ENCODE results near the gene NBPF26. TPM values are rescaled to one million over a fixed set of nuclear protein-coding genes. Genes with fewer than 3 reads are reported as not detected.
"Not testable (repeated sequence)": the region's sequence is repeated elsewhere in the genome, so short reads cannot be mapped to it uniquely, and the experiment has no call there.

NBPF26 gene
- total and polyA plus RNA-seq, 9 of the 15 experiments (the other 6 are each of a cell fraction or from before 2014, with no cell fraction given), result 0.13 to 6.6 (median 5.2) TPM

DNA sequence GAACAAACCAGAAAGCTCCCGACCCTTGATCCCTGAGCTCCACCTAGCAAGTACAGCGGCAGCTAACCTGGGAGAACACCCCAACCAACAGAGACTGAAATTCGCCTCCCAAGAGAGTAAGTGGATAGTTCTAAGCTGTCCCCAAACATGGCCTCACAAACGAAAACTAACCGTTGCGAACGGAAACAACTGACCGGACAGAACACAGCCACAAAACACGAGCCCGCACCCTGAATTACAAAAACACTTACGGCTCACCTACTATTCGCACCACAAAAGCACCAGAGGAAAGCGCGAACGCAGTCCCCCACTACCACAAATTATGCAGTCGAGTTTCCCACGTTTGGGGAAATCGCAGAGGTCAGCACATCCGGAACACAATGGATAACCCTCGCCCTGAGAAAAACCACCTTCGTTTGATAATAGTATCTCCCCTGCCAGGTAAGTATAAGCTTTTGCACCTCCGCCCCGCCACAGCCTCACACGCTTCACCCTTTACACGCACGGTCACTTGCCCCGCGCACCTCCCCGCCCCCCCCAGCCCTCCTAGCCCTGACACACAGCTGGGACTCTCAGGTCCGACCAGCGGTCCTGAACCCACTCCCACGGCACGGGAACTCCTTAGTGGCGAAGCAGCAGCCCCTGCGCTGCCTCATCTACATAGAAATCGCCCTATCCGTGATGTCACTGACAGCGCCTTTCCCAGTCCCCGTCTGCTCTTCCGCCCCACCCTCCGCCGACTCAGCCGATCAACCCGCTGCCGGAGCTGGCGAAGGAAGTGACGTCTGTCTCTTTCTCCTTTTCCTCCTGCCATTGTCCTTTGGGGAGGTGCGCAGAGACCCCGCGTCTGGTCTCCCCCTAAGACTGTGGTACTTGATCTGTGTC is 127.0 kb downstream of the NBPF26 start (continued):
- TF ChIP-seq, protein P1, sequence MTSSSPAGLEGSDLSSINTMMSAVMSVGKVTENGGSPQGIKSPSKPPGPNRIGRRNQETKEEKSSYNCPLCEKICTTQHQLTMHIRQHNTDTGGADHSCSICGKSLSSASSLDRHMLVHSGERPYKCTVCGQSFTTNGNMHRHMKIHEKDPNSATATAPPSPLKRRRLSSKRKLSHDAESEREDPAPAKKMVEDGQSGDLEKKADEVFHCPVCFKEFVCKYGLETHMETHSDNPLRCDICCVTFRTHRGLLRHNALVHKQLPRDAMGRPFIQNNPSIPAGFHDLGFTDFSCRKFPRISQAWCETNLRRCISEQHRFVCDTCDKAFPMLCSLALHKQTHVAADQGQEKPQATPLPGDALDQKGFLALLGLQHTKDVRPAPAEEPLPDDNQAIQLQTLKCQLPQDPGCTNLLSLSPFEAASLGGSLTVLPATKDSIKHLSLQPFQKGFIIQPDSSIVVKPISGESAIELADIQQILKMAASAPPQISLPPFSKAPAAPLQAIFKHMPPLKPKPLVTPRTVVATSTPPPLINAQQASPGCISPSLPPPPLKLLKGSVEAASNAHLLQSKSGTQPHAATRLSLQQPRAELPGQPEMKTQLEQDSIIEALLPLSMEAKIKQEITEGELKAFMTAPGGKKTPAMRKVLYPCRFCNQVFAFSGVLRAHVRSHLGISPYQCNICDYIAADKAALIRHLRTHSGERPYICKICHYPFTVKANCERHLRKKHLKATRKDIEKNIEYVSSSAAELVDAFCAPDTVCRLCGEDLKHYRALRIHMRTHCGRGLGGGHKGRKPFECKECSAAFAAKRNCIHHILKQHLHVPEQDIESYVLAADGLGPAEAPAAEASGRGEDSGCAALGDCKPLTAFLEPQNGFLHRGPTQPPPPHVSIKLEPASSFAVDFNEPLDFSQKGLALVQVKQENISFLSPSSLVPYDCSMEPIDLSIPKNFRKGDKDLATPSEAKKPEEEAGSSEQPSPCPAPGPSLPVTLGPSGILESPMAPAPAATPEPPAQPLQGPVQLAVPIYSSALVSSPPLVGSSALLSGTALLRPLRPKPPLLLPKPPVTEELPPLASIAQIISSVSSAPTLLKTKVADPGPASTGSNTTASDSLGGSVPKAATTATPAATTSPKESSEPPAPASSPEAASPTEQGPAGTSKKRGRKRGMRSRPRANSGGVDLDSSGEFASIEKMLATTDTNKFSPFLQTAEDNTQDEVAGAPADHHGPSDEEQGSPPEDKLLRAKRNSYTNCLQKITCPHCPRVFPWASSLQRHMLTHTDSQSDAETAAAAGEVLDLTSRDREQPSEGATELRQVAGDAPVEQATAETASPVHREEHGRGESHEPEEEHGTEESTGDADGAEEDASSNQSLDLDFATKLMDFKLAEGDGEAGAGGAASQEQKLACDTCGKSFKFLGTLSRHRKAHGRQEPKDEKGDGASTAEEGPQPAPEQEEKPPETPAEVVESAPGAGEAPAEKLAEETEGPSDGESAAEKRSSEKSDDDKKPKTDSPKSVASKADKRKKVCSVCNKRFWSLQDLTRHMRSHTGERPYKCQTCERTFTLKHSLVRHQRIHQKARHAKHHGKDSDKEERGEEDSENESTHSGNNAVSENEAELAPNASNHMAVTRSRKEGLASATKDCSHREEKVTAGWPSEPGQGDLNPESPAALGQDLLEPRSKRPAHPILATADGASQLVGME (CRISPR knock-in tag; IDR thresholded peaks at IDR 0.05), result 0 out of 2 replicates have a peak, but pooled peaks have one; percentile 69
- TF ChIP-seq ZNF695 (CRISPR knock-in tag; IDR thresholded peaks at IDR 0.05) (peak; percentile 100), ZSCAN29 (IDR thresholded peaks at IDR 0.05) (peak; percentile 83; the same call in 1 of the 2 replicates), ZNF445 (CRISPR knock-in tag; IDR thresholded peaks at IDR 0.05; ENCODE audit: low read depth) (peak; percentile 100), MYNN (IDR thresholded peaks at IDR 0.05) (peak; percentile 82), ZNF696 (CRISPR knock-in tag; conservative IDR thresholded peaks at IDR 0.05) (peak; percentile 99), HMG20B (CRISPR knock-in tag; IDR thresholded peaks at IDR 0.05) (peak; percentile 100), TRIM24 (IDR thresholded peaks at IDR 0.05) (peak; percentile 61 to 71; a peak in 3 of 4 replicates), ZNF436 (CRISPR knock-in tag; IDR thresholded peaks at IDR 0.05) (peak; percentile 99), SMAD3 (CRISPR knock-in tag; conservative IDR thresholded peaks at IDR 0.05) (peak; percentile 99), ZNF354B (CRISPR knock-in tag; IDR thresholded peaks at IDR 0.05) (peak; percentile 97)
- TF ChIP-seq, protein P2, sequence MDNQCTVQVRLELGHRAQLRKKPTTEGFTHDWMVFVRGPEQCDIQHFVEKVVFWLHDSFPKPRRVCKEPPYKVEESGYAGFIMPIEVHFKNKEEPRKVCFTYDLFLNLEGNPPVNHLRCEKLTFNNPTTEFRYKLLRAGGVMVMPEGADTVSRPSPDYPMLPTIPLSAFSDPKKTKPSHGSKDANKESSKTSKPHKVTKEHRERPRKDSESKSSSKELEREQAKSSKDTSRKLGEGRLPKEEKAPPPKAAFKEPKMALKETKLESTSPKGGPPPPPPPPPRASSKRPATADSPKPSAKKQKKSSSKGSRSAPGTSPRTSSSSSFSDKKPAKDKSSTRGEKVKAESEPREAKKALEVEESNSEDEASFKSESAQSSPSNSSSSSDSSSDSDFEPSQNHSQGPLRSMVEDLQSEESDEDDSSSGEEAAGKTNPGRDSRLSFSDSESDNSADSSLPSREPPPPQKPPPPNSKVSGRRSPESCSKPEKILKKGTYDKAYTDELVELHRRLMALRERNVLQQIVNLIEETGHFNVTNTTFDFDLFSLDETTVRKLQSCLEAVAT (IDR thresholded peaks at IDR 0.05), result peak; percentile 96 to 98
- TF ChIP-seq, protein P3, sequence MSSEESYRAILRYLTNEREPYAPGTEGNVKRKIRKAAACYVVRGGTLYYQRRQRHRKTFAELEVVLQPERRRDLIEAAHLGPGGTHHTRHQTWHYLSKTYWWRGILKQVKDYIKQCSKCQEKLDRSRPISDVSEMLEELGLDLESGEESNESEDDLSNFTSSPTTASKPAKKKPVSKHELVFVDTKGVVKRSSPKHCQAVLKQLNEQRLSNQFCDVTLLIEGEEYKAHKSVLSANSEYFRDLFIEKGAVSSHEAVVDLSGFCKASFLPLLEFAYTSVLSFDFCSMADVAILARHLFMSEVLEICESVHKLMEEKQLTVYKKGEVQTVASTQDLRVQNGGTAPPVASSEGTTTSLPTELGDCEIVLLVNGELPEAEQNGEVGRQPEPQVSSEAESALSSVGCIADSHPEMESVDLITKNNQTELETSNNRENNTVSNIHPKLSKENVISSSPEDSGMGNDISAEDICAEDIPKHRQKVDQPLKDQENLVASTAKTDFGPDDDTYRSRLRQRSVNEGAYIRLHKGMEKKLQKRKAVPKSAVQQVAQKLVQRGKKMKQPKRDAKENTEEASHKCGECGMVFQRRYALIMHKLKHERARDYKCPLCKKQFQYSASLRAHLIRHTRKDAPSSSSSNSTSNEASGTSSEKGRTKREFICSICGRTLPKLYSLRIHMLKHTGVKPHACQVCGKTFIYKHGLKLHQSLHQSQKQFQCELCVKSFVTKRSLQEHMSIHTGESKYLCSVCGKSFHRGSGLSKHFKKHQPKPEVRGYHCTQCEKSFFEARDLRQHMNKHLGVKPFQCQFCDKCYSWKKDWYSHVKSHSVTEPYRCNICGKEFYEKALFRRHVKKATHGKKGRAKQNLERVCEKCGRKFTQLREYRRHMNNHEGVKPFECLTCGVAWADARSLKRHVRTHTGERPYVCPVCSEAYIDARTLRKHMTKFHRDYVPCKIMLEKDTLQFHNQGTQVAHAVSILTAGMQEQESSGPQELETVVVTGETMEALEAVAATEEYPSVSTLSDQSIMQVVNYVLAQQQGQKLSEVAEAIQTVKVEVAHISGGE (CRISPR knock-in tag; IDR thresholded peaks at IDR 0.05), result peak in 1 of 3 experiments; percentile 56; a peak in 2 of 6 replicates
- TF ChIP-seq MYNN (CRISPR knock-in tag; IDR thresholded peaks at IDR 0.05), result not testable (repeated sequence)
- TF ChIP-seq, protein P4, sequence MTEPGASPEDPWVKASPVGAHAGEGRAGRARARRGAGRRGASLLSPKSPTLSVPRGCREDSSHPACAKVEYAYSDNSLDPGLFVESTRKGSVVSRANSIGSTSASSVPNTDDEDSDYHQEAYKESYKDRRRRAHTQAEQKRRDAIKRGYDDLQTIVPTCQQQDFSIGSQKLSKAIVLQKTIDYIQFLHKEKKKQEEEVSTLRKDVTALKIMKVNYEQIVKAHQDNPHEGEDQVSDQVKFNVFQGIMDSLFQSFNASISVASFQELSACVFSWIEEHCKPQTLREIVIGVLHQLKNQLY (CRISPR knock-in tag; conservative IDR thresholded peaks at IDR 0.05), result peak; percentile 89 to 100
